Osteocyte (in vitro differentiated cells): Measurements from ENCODE around the gene PRKCZ. TPM values are rescaled to one million over a fixed set of nuclear protein-coding genes. Genes with fewer than 3 reads are reported as not detected.

ENCODE experiments used
- DNase-seq: peaks from one replicate; pipeline ENCODE4 v3.0.0; 2021; ENCODE audit warnings: mixed read lengths; ENCODE audit not compliant: unreplicated experiment; ENCODE audit errors: extremely low spot score
- H3K27ac Mint-ChIP-seq: one replicate; pipeline ENCODE4 v1.8.0; 2021; ENCODE audit warnings: mild to moderate bottlenecking, mixed read lengths; ENCODE audit not compliant: unreplicated experiment
- H3K27me3 Mint-ChIP-seq: one replicate; pipeline ENCODE4 v1.8.0; 2021; ENCODE audit warnings: mixed read lengths; ENCODE audit not compliant: unreplicated experiment
- H3K36me3 Mint-ChIP-seq: one replicate; pipeline ENCODE4 v1.8.0; 2021; ENCODE audit warnings: mixed read lengths; ENCODE audit not compliant: unreplicated experiment
- H3K4me1 Mint-ChIP-seq: one replicate; pipeline ENCODE4 v1.8.0; 2021; ENCODE audit warnings: mixed read lengths; ENCODE audit not compliant: unreplicated experiment
- H3K4me3 Mint-ChIP-seq: one replicate; pipeline ENCODE4 v1.8.0; 2021; ENCODE audit warnings: mild to moderate bottlenecking, moderate library complexity, mixed read lengths; ENCODE audit not compliant: unreplicated experiment
- H3K9me3 Mint-ChIP-seq: one replicate; pipeline ENCODE4 v1.8.0; 2021; ENCODE audit warnings: mixed read lengths; ENCODE audit not compliant: unreplicated experiment
- total RNA-seq: library from RNA; stranded (reverse); gene quantifications from 2 replicates; pipeline ENCODE4 v1.2.1, GENCODE V29; 2021
- TF ChIP-seq, protein P1 (sequence below): fragments of 200-600 bp; sonication (generic); IDR thresholded peaks from 2 replicates; pipeline ENCODE4 v1.5.0; 2021; ENCODE audit warnings: antibody characterized with exemption, mild to moderate bottlenecking, moderate library complexity

The PRKCZ gene
- total RNA-seq, 1 donor from 2014 or later, result 3.1 TPM

DNA sequence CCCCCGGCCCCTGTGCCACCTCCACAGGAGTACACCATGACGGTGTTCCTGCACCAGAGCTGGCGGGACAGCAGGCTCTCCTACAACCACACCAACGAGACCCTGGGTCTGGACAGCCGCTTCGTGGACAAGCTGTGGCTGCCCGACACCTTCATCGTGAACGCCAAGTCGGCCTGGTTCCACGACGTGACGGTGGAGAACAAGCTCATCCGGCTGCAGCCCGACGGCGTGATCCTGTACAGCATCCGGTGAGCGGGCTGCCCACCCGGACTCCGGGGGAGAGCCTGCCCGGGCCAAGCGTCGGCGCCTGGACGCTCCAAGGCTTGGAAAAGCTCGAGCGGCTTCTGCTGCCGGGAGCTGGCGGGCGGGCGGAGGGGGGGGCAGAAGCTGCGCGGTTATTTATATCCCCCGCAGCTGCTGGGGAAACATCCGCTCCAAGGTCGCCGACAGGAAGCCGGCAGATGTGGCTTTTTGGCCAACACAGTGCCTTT lies 24.7 kb upstream of the PRKCZ start:
- Mint-ChIP-seq H3K27me3 (peaks cover 20% of the 10 kb centered on the region), H3K36me3 (no peaks in the 10 kb centered on the region), H3K4me3 (no peak overlapping the region), H3K4me1 (no peaks in the 10 kb centered on the region), H3K27ac (no peak overlapping the region), H3K9me3 (no peaks in the 10 kb centered on the region)
- TF ChIP-seq, protein P1, sequence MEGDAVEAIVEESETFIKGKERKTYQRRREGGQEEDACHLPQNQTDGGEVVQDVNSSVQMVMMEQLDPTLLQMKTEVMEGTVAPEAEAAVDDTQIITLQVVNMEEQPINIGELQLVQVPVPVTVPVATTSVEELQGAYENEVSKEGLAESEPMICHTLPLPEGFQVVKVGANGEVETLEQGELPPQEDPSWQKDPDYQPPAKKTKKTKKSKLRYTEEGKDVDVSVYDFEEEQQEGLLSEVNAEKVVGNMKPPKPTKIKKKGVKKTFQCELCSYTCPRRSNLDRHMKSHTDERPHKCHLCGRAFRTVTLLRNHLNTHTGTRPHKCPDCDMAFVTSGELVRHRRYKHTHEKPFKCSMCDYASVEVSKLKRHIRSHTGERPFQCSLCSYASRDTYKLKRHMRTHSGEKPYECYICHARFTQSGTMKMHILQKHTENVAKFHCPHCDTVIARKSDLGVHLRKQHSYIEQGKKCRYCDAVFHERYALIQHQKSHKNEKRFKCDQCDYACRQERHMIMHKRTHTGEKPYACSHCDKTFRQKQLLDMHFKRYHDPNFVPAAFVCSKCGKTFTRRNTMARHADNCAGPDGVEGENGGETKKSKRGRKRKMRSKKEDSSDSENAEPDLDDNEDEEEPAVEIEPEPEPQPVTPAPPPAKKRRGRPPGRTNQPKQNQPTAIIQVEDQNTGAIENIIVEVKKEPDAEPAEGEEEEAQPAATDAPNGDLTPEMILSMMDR, result no peak
- no peak for DNase-seq

DNA sequence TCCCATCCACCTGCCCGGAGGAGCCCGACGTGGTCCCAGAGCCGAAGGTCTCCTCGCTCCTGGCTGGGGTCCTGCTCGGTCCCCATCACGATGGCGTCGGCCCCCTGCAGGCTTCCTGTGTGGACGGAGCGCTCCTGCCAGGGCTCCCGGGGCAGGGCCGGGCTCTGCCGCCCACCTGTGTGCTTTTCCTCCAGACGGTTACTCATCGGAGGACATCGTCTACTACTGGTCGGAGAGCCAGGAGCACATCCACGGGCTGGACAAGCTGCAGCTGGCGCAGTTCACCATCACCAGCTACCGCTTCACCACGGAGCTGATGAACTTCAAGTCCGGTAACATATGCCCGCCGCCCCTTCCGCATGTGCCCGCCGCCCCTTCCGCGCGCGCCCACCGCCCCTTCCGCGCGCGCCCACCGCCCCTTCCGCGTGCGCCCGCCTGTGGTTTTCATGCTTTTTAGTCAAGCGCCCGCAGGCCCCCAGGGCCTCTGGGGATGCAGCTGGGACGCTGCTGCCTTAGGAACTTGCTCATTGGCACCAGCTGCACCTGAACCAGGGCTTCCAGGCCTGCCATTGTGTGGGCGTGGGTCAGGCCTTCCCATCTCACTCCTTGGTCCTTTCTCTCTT lies 22.1 kb upstream of the PRKCZ start:
- H3K4me1 Mint-ChIP-seq, result no peaks in the 10 kb centered on the region

DNA sequence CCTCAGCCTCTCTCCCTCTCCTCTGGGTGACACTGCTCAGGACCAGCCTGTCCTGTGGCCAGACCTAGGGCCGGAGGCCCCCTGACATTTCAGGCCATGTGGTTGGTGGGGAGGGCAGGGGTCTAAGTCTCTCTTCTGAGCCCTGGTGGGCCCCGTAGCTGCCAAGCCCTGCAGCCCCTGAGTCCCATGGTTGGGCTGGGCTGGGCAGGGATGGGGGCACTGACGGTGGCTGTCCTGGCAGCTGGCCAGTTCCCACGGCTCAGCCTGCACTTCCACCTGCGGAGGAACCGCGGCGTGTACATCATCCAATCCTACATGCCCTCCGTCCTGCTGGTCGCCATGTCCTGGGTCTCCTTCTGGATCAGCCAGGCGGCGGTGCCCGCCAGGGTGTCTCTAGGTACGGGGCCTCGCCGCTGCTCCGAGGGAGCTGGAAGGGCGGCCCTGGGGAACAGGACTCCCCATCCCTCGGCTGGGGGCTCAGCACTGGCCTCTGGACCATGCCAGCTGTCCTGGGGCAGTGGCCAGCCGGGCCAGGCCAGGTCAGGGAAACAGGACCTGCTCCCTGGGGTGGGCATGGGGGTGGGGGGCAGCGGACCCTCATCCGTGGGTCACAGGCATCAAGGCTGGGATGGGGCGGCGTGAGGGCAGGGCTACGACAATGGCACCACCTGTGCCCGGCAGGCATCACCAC lies 21.2 kb upstream of the PRKCZ start:
- H3K27ac Mint-ChIP-seq, result no peak overlapping the region
- no peaks in the 10 kb centered on the region for H3K4me1 Mint-ChIP-seq
- TF ChIP-seq, protein P1, result no peak
- H3K36me3 Mint-ChIP-seq, result no peaks in the 10 kb centered on the region
- no peak overlapping the region for H3K4me3 Mint-ChIP-seq
- H3K27me3 Mint-ChIP-seq, result peaks cover 12% of the 10 kb centered on the region
- no peak for DNase-seq
- no peaks in the 10 kb centered on the region for H3K9me3 Mint-ChIP-seq

More for the DNA sequence above, 22.1 kb upstream of the PRKCZ start:
- Mint-ChIP-seq H3K9me3 (no peaks in the 10 kb centered on the region), H3K27me3 (peaks cover 12% of the 10 kb centered on the region), H3K27ac (no peak overlapping the region), H3K4me3 (no peak overlapping the region), H3K36me3 (no peaks in the 10 kb centered on the region)
- no peak for DNase-seq
- TF ChIP-seq, protein P1, result no peak

DNA sequence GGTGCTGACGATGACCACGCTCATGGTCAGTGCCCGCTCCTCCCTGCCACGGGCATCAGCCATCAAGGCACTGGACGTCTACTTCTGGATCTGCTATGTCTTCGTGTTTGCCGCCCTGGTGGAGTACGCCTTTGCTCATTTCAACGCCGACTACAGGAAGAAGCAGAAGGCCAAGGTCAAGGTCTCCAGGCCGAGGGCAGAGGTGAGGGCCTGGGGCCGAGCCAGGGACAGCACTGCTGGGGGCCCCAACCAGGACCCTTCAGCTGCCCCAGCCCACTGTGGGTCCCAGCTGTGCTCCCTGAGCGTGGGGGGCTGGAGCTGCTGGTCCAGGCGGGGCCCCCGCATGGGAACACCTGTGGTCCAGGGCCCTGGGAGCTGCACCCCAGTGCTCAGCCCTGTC lies 20.6 kb upstream of the PRKCZ start:
- H3K4me3 Mint-ChIP-seq, result no peak overlapping the region
- H3K4me1 Mint-ChIP-seq, result no peaks in the 10 kb centered on the region
- H3K27me3 Mint-ChIP-seq, result peaks cover 12% of the 10 kb centered on the region
- no peak overlapping the region for H3K27ac Mint-ChIP-seq
- TF ChIP-seq, protein P1, result no peak
- no peak for DNase-seq
- no peaks in the 10 kb centered on the region for H3K9me3 Mint-ChIP-seq
- H3K36me3 Mint-ChIP-seq, result no peaks in the 10 kb centered on the region

DNA sequence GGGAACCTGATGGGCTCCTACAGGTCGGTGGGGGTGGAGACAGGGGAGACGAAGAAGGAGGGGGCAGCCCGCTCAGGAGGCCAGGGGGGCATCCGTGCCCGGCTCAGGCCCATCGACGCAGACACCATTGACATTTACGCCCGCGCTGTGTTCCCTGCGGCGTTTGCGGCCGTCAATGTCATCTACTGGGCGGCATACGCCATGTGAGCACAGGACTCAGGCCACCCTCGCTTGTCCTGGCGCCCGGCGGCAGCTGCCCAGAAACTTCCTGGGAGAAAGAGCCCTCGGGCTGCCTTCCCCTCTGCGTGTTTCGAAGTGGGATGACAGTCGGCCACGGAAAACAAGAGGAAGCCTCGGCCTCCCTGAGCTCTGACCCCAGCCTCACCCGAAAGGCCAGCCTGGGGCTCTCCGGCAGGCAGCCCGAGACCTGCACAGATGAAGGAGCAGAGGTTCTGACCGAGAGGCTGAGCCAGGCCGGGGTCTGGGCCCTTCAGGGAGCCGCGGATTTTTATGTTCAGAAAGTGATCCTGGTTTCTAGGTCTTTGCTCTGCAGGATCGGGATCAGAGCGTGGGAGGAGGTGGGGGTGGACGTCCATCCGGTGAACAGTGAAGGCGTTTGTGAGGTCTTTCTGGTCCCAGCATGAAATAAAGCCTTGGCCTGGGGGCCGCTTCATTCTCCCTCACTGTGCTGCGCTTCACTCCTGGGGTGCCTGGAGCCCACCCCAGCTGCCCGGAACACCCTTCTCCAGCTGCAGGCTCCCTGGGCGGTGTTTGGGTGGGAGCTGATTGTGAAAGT lies 19.9 kb upstream of the PRKCZ start:
- Mint-ChIP-seq H3K9me3 (no peaks in the 10 kb centered on the region), H3K4me3 (no peak overlapping the region), H3K4me1 (no peaks in the 10 kb centered on the region), H3K27ac (no peak overlapping the region), H3K36me3 (no peaks in the 10 kb centered on the region), H3K27me3 (peaks cover 12% of the 10 kb centered on the region)
- no peak for DNase-seq
- TF ChIP-seq, protein P1, result no peak
